Measurements from ENCODE around the gene GNG2. TPM values are rescaled to one million over a fixed set of nuclear protein-coding genes. Genes with fewer than 3 reads are reported as not detected.

The GNG2 gene
- total and polyA plus RNA-seq, 9 of the 15 experiments (the other 6 are each of a cell fraction or from before 2014, with no cell fraction given): 0.18 TPM; not detected in 8

GRCh38 chr14:51978681-51979085 is 118.3 kb downstream of the GNG2 start (continued):
- TF ChIP-seq HMGXB4 (CRISPR knock-in tag; IDR thresholded peaks at IDR 0.05) (no peak), CBFB (CRISPR knock-in tag; IDR thresholded peaks at IDR 0.05) (no peak), CREB3 (tag; conservative IDR thresholded peaks at IDR 0.05; ENCODE audit: low read depth) (no peak), PHF8 (IDR thresholded peaks at IDR 0.05; ENCODE audit: borderline replicate concordance, low read length) (no peak), ZBTB7A (IDR thresholded peaks at IDR 0.05; ENCODE audit: borderline replicate concordance, control insufficient read depth, low read depth, low read length) (no peak), KDM4B (IDR thresholded peaks at IDR 0.05; ENCODE audit: borderline replicate concordance in 2 of 2, low read depth in 1 of 2) (no peak)

- no peaks in the 10 kb centered on the region for H3K79me2 ChIP-seq (ENCODE audit: control insufficient read depth, insufficient read depth, low read length)
- H3K27ac ChIP-seq (ENCODE audit: extremely low read depth, low read depth, low read length): no peak overlapping the region
- intact Hi-C loops (cut with micrococcal nuclease) (loop anchor here (5.0 kb wide), 1 partner anchor 197 kb away; no protein-coding TSS in a partner anchor), in situ Hi-C loops (cut with MboI) (no loop called here)
- H2AFZ ChIP-seq (ENCODE audit: low read depth, low read length): no peak overlapping the region
- H3K4me2 ChIP-seq (ENCODE audit: insufficient read depth, low read length): no peak overlapping the region
- H3K9ac ChIP-seq (ENCODE audit: insufficient read depth in 1 of 2, low read depth in 2 of 2, low read length in 2 of 2): no peak overlapping the region
- ChIA-PET CTCF (ENCODE audit: low intra/inter-chr PET ratio) (interaction anchor here (0.7 kb wide), 1 partner anchor 696 kb away, joined by 3 read pairs; no protein-coding TSS in a partner anchor), POLR2A (no interaction called here)
- H3K9me3 ChIP-seq (replicated peaks; ENCODE audit: control insufficient read depth, insufficient read depth, low read depth, low read length): no peaks in the 10 kb centered on the region
- BruUV-seq (replicated peaks): no TSS peak
- H3K4me1 ChIP-seq (replicated peaks in 1 of 2; ENCODE audit: control insufficient read depth in 2 of 2, insufficient read depth in 2 of 2, low read length in 2 of 2): no peaks in the 10 kb centered on the region
- H3K27me3 ChIP-seq (ENCODE audit: control insufficient read depth in 2 of 2, insufficient read depth in 2 of 2, low read length in 2 of 2): peaks cover 3 to 10% of the 10 kb centered on the region in 2 experiments; a peak in 3 of 5 replicates
- 9% methylated on average over 17 of the region's 17 CpGs for WGBS (ENCODE audit: insufficient coverage, low coverage, missing lambda C conversion rate)
- no peaks in the 10 kb centered on the region for H4K20me1 ChIP-seq (replicated peaks; ENCODE audit: control insufficient read depth, insufficient read depth, low read length)
- peak; percentile 69 for FAIRE-seq
- peak; percentile 42 to 73 (median 60) for DNase-seq (ENCODE audit: extremely low read depth in 1 of 4, low spot score in 3 of 4)
- H3K9me1 ChIP-seq (ENCODE audit: control insufficient read depth, insufficient read depth, low read length): no peaks in the 10 kb centered on the region
- no peaks in the 10 kb centered on the region for H3K36me3 ChIP-seq (ENCODE audit: control insufficient read depth, insufficient read depth, low read length)
- peak; percentile 86 for ATAC-seq
- no peak overlapping the region for H3K4me3 ChIP-seq
- peak in 1 of 2 experiments; percentile 60; a peak in 3 of 4 replicates for TF ChIP-seq RAD21 (CRISPR knock-in tag; conservative IDR thresholded peaks at IDR 0.05 in 1 of 2, IDR thresholded peaks at IDR 0.05 in 1 of 2)
- no peak for TF ChIP-seq ZNF274 (IDR thresholded peaks at IDR 0.05; ENCODE audit: borderline replicate concordance, low read depth, low read length)
- peak in 1 of 2 experiments; percentile 24; a peak in 1 of 4 replicates for TF ChIP-seq RCOR1 (IDR thresholded peaks at IDR 0.05; ENCODE audit: borderline replicate concordance in 1 of 2, low read depth in 2 of 2, low read length in 2 of 2)
- TF ChIP-seq CTCF (IDR thresholded peaks at IDR 0.05 in 2 of 3, conservative IDR thresholded peaks at IDR 0.05 in 1 of 3; ENCODE audit: insufficient read depth in 2 of 3, low read depth in 1 of 3, low read length in 3 of 3): peak; percentile 52 to 82 (median 69)
- TF ChIP-seq SMC3 (conservative IDR thresholded peaks at IDR 0.05; ENCODE audit: insufficient read depth, low read depth, low read length): 0 out of 2 replicates have a peak, but pooled peaks have one; percentile 23
These were observed 118.8 kb downstream of the GNG2 start for GRCh38 chr14:51979088-51979709.
